Activated CD8-positive, alpha-beta T cell treated with anti-CD3 and anti-CD28 coated beads for 36 hours (primary cell): Measurements from ENCODE around the gene ANTXR1. TPM values are rescaled to one million over a fixed set of nuclear protein-coding genes. Genes with fewer than 3 reads are reported as not detected.

ENCODE experiments used
- ATAC-seq: fragments of 200-7000 bp; cut with Tn5 transposase; one replicate; pipeline ENCODE4 v1.10.0; 2021; ENCODE audit warnings: mild to moderate bottlenecking, moderate library complexity
- CTCF ChIA-PET: fragments of 350-600 bp; sonication (Branson Sonifier 250); formaldehyde crosslinking; loops from one replicate; lab custom pipeline; 2021; ENCODE audit warnings: antibody characterized with exemption; lab: Charles Lee
- POLR2A ChIA-PET: fragments of 350-600 bp; sonication (Branson Sonifier 250); formaldehyde crosslinking; loops from one replicate; lab custom pipeline; 2021; ENCODE audit warnings: antibody characterized with exemption; lab: Charles Lee
- DNase-seq: peaks from one replicate; pipeline ENCODE4 v3.0.0-alpha.2; 2020
- H3K27ac Mint-ChIP-seq: one replicate; pipeline ENCODE4 v1.8.0; 2021; ENCODE audit warnings: mild to moderate bottlenecking, mixed read lengths
- H3K27me3 Mint-ChIP-seq: one replicate; pipeline ENCODE4 v1.8.0; 2021; ENCODE audit warnings: mixed read lengths
- H3K36me3 Mint-ChIP-seq: one replicate; pipeline ENCODE4 v1.8.0; 2021; ENCODE audit warnings: low read depth, mixed read lengths
- H3K4me1 Mint-ChIP-seq: one replicate; pipeline ENCODE4 v1.8.0; 2021; ENCODE audit warnings: low read depth, mixed read lengths
- H3K4me3 Mint-ChIP-seq: one replicate; pipeline ENCODE4 v1.8.0; 2021; ENCODE audit warnings: mild to moderate bottlenecking, moderate library complexity, mixed read lengths
- H3K9me3 Mint-ChIP-seq: one replicate; pipeline ENCODE4 v1.8.0; 2021; ENCODE audit warnings: mixed read lengths
- CTCF ChIP-seq: fragments of 200-600 bp; IDR thresholded peaks from one replicate; pipeline ENCODE4 v1.8.0; 2022; ENCODE audit warnings: antibody characterized with exemption, mild to moderate bottlenecking
- intact Hi-C: fragments of 100-400 bp; cut with micrococcal nuclease; formaldehyde crosslinking; loops from one replicate; pipeline ENCODE4 v1.10.0; 2022
- total RNA-seq, 2 experiments: library from RNA; stranded (reverse); gene quantifications; one replicate each; pipeline ENCODE4 v1.2.3, GENCODE V29; 2021

Gene ANTXR1
- total RNA-seq, 2 experiments from 2014 or later, result 0.05 to 0.09 TPM

- Mint-ChIP-seq H3K27ac (no peak overlapping the region), H3K4me1 (no peaks in the 10 kb centered on the region), H3K9me3 (no peaks in the 10 kb centered on the region), H3K4me3 (no peak overlapping the region), H3K27me3 (peaks cover 7% of the 10 kb centered on the region), H3K36me3 (no peaks in the 10 kb centered on the region)
- no peak for TF ChIP-seq CTCF
- DNase-seq, result no peak
- ChIA-PET CTCF (interaction anchor here (1.6 kb wide), 1 partner anchor 21 kb away, joined by 11 read pairs; no protein-coding TSS in a partner anchor), POLR2A (no interaction called here)
- intact Hi-C loops, result no loop called here
- ATAC-seq, result no peak
Measured at GRCh38 chr2:69285379-69285894, 272.5 kb downstream of the ANTXR1 start.

GRCh38 chr2:69287544-69287943 is 274.6 kb downstream of the ANTXR1 start:
- Mint-ChIP-seq H3K27ac (no peak overlapping the region), H3K4me1 (no peaks in the 10 kb centered on the region), H3K36me3 (no peaks in the 10 kb centered on the region), H3K27me3 (no peaks in the 10 kb centered on the region), H3K4me3 (no peak overlapping the region), H3K9me3 (no peaks in the 10 kb centered on the region)
- ChIA-PET CTCF (no interaction called here), POLR2A (no interaction called here)
- ATAC-seq (no peak), DNase-seq (no peak)
- intact Hi-C loops, result no loop called here
- no peak for TF ChIP-seq CTCF

- no peaks in the 10 kb centered on the region for H3K9me3 Mint-ChIP-seq
- no peak overlapping the region for H3K4me3 Mint-ChIP-seq
- intact Hi-C loops, result no loop called here
- H3K27me3 Mint-ChIP-seq, result no peaks in the 10 kb centered on the region
- no peak for TF ChIP-seq CTCF
- ChIA-PET POLR2A (no interaction called here), CTCF (interaction anchor here (1.5 kb wide), 1 partner anchor 18 kb away, joined by 3 read pairs; no protein-coding TSS in a partner anchor)
- no peaks in the 10 kb centered on the region for H3K36me3 Mint-ChIP-seq
- no peak overlapping the region for H3K27ac Mint-ChIP-seq
- H3K4me1 Mint-ChIP-seq, result no peaks in the 10 kb centered on the region
- DNase-seq (no peak), ATAC-seq (no peak)
Measured at GRCh38 chr2:69288429-69288828, 275.4 kb downstream of the ANTXR1 start.

GRCh38 chr2:69291004-69291650 is 278.1 kb downstream of the ANTXR1 start:
- no peaks in the 10 kb centered on the region for H3K9me3 Mint-ChIP-seq
- no peak for ATAC-seq
- no peaks in the 10 kb centered on the region for H3K4me1 Mint-ChIP-seq
- H3K27ac Mint-ChIP-seq, result no peak overlapping the region
- no peak for DNase-seq
- ChIA-PET CTCF (interaction anchor here (0.8 kb wide), 1 partner anchor 13 kb away, joined by 3 read pairs; no protein-coding TSS in a partner anchor), POLR2A (interaction anchor here (0.5 kb wide), 1 partner anchor 315 kb away, joined by 3 read pairs; no protein-coding TSS in a partner anchor)
- H3K4me3 Mint-ChIP-seq, result no peak overlapping the region
- intact Hi-C loops, result no loop called here
- H3K27me3 Mint-ChIP-seq, result no peaks in the 10 kb centered on the region
- H3K36me3 Mint-ChIP-seq, result no peaks in the 10 kb centered on the region
- TF ChIP-seq CTCF, result no peak

- Mint-ChIP-seq H3K27me3 (no peaks in the 10 kb centered on the region), H3K4me3 (no peak overlapping the region), H3K4me1 (no peaks in the 10 kb centered on the region), H3K27ac (no peak overlapping the region), H3K36me3 (no peaks in the 10 kb centered on the region), H3K9me3 (no peaks in the 10 kb centered on the region)
- ATAC-seq, result no peak
- POLR2A ChIA-PET, result interaction anchor here (0.5 kb wide), 1 partner anchor 316 kb away, joined by 3 read pairs; no protein-coding TSS in a partner anchor
- DNase-seq, result no peak
- TF ChIP-seq CTCF, result no peak
- CTCF ChIA-PET, result interaction anchor here (0.8 kb wide), 1 partner anchor 12 kb away, joined by 3 read pairs; no protein-coding TSS in a partner anchor
- intact Hi-C loops, result no loop called here
Measured at GRCh38 chr2:69291721-69292120, 278.7 kb downstream of the ANTXR1 start.
